Breast epithelium (tissue), 3 donors: Measurements from ENCODE around the gene TTC23.
A peak's percentile ranks its signal among the peaks of the same experiment; 100 is the strongest.

Source experiments
- CTCF ChIP-seq, 3 donors: fragments of 450-650 bp; IDR thresholded peaks; one replicate each; pipeline ENCODE4 v1.5.1; 2016 to 2017; ENCODE audit warnings: antibody characterized with exemption in 3 of 3, mild to moderate bottlenecking in 3 of 3, moderate library complexity in 3 of 3
- POLR2A ChIP-seq: fragments of 450-650 bp; IDR thresholded peaks from one replicate; pipeline ENCODE4 v1.6.1; 2016; ENCODE audit warnings: antibody characterized with exemption, mild to moderate bottlenecking, moderate library complexity

GRCh38 chr15:99100245-99101173 is 148.9 kb downstream of the TTC23 start:
- TF ChIP-seq CTCF (IDR thresholded peaks at IDR 0.05) (peak; percentile 71 to 83 (median 74)), POLR2A (no peak)
